NB4 (cell line): ENCODE results near the gene PLXNC1.

Experiments used
- DNase-seq: peaks from one replicate; pipeline ENCODE4 v3.0.0; 2010; ENCODE audit warnings: low read depth
- H3K4me3 ChIP-seq: one replicate; pipeline ENCODE4 v1.5.1; 2011; ENCODE audit warnings: mild to moderate bottlenecking, low read depth, low read length, moderate library complexity
- MAX ChIP-seq: IDR thresholded peaks from 2 replicates; pipeline ENCODE4 v1.6.1; 2011; ENCODE audit warnings: low read depth, low read length
- MYC ChIP-seq: IDR thresholded peaks from 2 replicates; pipeline ENCODE4 v1.6.1; 2011; ENCODE audit warnings: low read depth, low read length
- POLR2A ChIP-seq: IDR thresholded peaks from 2 replicates; pipeline ENCODE4 v1.6.1; 2011; ENCODE audit warnings: mild to moderate bottlenecking; ENCODE audit not compliant: insufficient read length; ENCODE audit errors: extremely low read depth
- TF ChIP-seq, protein P1 (sequence below): IDR thresholded peaks from one replicate; pipeline ENCODE4 v1.5.1; 2012; ENCODE audit warnings: low read depth, low read length

PLXNC1 gene

GRCh38 chr12:94186278-94187241, 38.2 kb downstream of the PLXNC1 start:
- DNase-seq = no peak
- H3K4me3 ChIP-seq = no peak overlapping the region
- no peak for TF ChIP-seq MYC
- TF ChIP-seq, protein P1, sequence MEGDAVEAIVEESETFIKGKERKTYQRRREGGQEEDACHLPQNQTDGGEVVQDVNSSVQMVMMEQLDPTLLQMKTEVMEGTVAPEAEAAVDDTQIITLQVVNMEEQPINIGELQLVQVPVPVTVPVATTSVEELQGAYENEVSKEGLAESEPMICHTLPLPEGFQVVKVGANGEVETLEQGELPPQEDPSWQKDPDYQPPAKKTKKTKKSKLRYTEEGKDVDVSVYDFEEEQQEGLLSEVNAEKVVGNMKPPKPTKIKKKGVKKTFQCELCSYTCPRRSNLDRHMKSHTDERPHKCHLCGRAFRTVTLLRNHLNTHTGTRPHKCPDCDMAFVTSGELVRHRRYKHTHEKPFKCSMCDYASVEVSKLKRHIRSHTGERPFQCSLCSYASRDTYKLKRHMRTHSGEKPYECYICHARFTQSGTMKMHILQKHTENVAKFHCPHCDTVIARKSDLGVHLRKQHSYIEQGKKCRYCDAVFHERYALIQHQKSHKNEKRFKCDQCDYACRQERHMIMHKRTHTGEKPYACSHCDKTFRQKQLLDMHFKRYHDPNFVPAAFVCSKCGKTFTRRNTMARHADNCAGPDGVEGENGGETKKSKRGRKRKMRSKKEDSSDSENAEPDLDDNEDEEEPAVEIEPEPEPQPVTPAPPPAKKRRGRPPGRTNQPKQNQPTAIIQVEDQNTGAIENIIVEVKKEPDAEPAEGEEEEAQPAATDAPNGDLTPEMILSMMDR = no peak
- no peak for TF ChIP-seq MAX
- no peak for TF ChIP-seq POLR2A

DNA sequence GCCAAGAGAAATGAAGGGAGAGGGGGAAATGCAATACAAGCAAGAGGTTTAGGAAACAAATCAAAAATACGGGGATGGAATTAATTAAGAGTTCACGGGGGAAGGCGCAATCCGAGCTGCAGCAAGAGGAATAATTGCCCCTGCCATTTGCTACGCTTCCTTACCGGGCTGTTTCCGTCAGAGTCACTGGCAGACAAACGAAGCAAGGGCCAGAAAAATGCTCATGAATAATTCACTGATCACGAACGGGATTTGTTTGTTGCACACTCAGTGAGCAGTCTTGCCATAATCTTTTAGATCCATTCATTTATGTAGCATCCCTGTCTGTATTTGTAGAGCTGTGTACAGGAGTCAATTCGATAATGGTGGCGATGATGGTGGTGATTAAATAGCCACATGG, 39.0 kb downstream of the PLXNC1 start:
- TF ChIP-seq, protein P1 = no peak
- no peak for TF ChIP-seq POLR2A
- TF ChIP-seq MYC = no peak
- TF ChIP-seq MAX = no peak
- no peak for DNase-seq
- no peak overlapping the region for H3K4me3 ChIP-seq

DNA sequence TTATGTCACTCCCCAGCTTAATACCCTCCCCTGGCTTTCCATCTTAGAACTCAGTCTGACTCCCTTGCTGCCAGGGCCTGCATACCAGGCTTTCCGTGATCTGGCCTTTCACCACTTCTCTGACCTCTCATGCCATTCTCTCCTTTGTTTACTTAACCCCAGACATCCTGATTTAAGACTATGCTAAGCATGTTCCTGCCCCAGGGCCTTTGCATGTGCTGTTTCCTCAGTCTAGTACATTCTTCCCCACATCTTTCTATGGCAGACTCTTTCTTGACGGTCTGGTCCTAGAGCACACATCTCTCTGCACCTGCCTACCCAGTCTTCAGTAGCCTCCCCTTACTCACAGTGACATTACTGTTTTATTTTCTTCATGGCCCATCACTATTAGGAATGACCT, 42.2 kb downstream of the PLXNC1 start:
- TF ChIP-seq POLR2A = no peak
- H3K4me3 ChIP-seq = no peak overlapping the region
- no peak for DNase-seq

GRCh38 chr12:94191023-94191422, 42.6 kb downstream of the PLXNC1 start:
- TF ChIP-seq MYC (no peak), POLR2A (no peak), MAX (no peak)
- TF ChIP-seq, protein P1 = no peak
- H3K4me3 ChIP-seq = no peak overlapping the region
- DNase-seq = no peak

- TF ChIP-seq POLR2A = no peak
- H3K4me3 ChIP-seq = no peak overlapping the region
- no peak for DNase-seq
Measured at GRCh38 chr12:94191811-94192210, 43.4 kb downstream of the PLXNC1 start.

DNA sequence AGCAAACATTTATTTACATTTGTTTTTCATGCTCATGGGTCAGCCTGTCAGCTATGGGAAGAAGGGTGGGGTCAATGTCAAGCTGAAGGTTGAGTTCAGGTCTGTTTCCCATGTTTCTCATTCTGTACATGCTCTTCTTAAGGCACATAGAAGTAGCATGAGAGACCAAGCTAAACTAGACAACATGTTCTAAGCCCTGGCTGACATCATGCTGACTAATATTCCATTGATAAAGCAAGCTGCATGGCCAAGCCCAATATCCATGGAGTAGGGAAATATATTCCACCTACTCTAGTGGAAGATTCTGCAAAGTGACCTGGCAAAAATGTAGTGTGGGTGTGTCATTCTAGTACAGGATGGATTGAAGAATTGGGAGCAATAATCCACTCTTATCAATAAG, 44.1 kb downstream of the PLXNC1 start:
- H3K4me3 ChIP-seq = no peak overlapping the region
- TF ChIP-seq MAX (no peak), MYC (no peak), POLR2A (no peak)
- TF ChIP-seq, protein P1 = no peak
- no peak for DNase-seq

- no peak for TF ChIP-seq MYC
- TF ChIP-seq, protein P1 = no peak
- no peak for TF ChIP-seq POLR2A
- TF ChIP-seq MAX = no peak
- H3K4me3 ChIP-seq = no peak overlapping the region
- DNase-seq = no peak
Measured at GRCh38 chr12:94193168-94193567, 44.8 kb downstream of the PLXNC1 start.
